Central memory CD4-positive, alpha-beta T cell (primary cell): ENCODE results near the gene TMEM106C.
A peak's percentile ranks its signal among the peaks of the same experiment; 100 is the strongest.

ENCODE experiments used
- DNase-seq: peaks from one replicate; pipeline ENCODE4 v3.0.0; 2022

Gene TMEM106C

DNA sequence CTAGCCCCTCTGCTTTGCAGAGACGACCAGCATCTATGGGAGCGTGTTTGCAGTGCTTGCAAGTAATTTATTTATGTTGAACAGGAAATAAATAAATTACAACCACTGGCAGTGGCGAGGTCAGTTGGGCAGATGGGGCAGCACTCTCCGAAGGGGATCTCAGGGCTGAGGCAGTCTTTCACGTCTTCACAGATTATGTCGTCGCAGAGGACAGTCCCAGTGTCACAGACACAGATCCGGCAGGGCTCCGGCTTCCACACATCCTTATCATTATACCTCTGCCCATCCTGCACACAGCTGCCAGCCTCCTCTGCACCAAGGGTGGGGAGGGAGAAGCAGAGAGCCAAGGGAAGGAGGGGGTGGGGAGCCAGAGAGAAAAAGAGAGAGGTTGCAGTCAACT lies 36.4 kb downstream of the TMEM106C start:
- DNase-seq = no peak

DNA sequence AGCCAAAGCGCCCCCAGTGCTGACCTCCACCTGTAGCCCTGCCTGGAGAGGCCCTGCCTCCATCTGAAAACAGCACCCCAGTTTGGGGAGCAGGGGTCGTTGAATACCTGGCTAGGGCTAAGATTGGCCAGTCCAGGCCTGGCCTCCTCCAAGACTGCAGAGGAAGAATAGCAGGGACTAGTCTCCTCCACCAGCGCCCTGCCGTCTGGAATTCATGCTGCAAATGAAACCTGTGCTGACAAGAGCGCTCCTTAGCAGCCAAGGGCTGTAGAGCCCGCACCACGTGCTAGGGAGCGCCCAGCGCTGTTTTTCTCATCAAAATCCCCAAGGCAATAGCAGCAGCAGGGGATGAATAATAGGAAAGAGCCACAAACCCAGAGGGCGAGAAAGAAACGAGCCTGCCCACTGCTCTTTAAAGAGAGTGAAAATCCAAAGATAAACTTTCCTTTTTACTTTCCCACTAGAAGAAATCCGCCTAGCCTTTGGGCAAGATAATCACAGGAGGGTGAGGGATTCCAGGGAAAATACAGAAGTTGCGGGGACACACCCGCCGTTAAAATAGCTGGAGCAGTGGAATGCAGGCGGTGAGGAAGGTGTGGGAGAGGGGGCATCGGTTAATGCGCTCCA lies 37.6 kb downstream of the TMEM106C start:
- no peak for DNase-seq

DNA sequence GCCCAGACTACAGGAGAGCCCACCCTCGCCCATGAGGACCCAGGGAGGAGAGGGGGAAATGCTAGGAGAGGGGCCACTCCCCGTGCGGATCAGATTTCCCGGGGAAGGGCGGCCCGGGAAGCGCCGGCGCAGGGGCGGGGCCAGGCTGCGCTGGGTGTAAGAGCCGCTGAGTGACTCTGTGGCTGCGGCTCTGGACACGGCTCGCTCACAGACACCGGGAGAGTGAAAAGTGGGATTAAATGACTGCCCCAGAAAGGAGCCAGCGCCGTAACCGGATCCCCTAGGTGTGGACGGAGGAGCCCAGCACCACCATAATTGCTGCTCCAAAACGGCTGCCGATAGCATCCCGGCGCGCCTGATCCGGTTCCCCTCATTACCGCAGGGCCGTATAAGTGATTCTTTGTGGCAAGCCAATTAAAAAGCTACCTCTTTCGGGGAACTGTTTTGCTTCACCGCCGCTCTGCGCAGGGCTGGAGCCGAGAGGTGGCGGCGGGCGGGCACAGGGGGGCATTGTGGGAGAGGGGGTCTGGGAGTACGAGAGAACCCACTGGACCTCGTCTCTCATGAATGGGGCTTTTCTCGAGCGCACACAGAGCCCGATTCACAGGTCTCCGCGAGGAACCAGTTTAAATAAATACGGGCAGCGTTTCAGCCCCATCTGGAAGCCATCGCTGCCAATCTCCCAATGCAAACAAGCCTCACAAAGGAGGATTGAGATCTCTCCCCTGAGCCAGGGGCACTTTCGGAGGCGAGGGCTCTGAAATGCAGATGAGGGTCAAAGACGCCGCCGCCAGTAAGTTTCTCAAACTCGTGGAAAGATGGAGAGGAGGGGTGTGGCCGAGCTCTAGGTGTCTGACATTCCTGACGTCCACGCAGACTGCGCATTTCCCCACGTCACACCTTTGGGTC lies 38.4 kb downstream of the TMEM106C start:
- DNase-seq = no peak

DNA sequence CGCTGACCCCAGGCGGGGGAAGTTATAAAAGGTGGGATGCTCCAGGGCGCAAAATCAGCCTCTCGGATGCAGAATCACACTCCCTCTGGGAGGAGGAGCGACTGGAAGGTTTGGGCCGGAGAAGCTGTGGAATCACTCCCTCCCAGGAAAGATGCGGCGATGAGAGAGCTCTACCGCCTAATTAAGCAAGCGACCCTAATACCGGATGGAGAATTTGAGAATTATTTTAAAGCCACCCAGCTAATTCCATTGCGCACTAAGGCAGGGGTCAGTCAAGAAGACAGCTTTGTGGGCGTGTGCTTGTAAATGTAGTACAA lies 39.0 kb downstream of the TMEM106C start:
- no peak for DNase-seq

- DNase-seq = no peak
Observed at GRCh38 chr12:48002773-48003218, 39.4 kb downstream of the TMEM106C start.

DNA sequence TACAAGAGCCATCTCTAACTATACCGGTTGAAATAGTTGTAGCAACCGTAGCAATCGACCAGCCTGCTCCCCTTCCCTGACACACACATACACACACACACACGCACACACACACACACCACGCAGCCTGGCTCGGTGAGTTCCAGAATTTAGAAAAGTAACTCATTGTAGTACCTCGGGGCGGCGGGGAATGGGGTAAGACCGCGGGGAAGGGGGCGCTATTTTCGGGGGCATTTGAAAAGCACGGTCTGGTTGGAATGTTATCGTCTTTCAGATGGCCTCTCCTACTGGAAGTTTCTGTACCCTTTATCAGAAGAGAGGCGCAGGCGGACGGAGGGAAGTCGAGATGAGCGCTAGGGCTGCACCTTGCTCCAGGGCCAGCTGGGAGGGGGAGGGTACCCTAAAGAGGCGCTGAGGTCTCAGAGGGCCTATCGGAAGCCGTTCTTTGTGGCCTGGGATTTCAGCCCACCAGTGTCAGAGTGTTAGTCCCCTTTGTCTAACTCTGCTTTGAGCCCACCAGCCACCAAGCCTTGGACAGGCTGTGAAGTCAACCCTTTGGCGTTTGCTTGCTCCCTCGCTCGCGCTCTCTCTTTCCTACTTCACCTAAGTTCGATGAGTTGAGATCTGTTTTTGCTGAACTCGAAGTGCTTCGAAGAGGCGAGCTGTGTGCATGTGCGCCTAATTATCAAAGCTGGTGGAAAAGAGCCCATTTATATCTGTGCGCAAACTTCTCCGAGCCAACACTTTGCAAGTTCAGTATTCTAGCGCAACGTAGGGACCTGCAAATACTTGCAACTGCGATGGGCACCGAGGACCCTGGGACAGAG lies 40.0 kb downstream of the TMEM106C start:
- no peak for DNase-seq

DNA sequence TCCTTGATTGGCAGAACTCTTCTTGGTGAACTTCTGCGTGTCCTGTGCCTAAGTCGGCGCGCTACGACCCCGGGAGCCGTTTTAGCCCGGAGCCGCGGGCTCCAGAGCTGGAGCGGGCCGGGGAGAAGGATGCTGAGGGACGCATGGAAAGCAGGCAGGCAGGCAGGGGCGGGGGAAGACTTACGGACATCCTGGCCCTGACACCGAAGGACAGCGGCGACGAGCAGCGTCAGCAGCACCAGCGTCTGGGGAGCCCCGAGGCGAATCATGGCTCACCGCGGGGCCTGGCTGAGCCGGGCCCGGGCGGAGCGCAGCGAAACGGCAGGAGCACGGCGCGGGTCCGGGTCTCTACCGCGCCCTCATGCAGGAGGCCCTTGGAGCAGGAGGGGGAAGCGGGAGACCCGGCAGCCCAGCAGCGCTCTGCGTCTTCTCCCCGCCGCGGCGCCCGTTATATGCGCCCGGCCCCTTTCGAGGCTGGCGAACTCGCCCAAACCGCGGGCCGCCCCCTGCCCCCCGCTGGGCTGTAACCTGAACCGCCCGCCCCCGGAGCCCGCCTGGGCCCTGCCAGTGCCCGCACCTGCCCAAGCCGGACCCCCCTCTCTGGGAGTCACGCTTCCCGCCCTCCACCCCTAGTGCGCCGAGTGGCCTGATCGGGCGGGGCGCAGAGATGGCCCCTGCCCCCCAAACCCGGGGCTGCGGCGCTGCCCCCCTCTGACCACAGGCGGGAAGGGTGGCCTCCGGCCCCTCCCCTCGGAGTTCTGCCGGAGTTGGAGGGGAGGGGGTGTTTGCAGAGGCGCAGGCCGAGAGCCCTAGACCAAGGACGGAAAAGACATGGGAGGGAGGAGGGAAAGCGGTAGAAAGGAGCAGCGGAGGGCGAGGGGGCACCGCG lies 40.9 kb downstream of the TMEM106C start, which contains the start of gene COL2A1:
Gene COL2A1, minus strand, starts transcription at position 424 of the 889 bp plus-strand sequence. Its CDS starts 155 bp downstream, at position 269.
- peak; percentile 8 for DNase-seq

DNA sequence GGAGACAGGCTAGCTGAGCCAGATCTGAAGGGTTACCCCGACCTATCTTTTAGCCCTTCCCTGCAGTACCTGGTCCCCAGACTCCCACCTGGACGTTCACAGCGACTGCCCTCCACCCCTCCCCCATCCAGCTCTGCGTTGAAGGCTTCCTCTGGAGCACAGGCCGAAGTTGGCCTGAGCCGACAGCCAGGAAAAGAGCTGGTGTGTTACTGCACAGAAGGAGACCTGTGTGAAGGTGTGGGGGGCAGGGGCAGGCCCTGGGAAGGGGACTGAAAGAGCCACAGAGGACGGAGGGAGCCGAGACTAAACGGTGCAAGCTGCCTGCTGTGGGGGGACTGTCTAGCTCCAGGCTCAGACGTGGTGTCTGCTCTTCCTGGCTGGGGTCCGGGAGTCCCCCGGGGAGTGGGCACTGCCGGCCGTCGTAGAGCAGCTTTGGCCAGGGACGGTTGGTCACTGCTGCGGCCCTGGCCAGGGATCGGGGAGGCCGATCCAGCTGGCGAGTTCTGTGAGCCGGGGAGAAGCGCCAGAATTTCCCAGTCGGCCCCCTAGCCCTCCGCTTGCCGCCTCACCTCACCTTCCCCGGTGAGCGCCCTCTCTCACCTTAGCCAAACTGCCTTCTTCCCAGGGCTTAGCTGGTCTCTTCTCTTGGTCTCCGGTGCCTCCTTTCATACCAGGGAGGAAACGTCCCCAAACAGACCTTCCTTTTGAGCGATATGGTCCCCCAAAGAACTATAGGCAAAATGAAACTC lies 41.8 kb downstream of the TMEM106C start:
- DNase-seq = no peak

GRCh38 chr12:48005750-48006021 lies 42.3 kb downstream of the TMEM106C start:
- no peak for DNase-seq

- DNase-seq = no peak
Observed at GRCh38 chr12:48007206-48007605, 43.8 kb downstream of the TMEM106C start.

DNA sequence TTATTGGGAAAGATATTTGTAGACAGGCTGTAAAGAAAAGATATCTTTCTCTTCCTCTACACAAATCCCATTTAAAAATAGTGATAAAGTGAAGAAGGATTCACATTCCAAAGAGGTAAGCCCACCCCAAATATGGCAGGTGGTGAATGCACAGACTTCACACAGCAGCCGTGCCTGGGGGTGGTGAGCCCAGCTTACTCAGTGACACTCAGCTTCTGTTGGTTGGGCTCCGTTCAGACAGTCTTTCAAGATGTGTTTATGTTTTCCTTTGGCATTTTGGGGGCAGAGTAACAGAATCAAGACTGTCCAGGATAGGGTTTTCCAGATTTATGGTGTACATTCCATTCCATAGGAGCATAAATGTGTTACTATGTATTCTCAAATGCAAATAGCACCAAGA lies 45.0 kb downstream of the TMEM106C start:
- DNase-seq = no peak

GRCh38 chr12:48008950-48009349 lies 45.6 kb downstream of the TMEM106C start:
- no peak for DNase-seq

GRCh38 chr12:48009471-48009870 lies 46.1 kb downstream of the TMEM106C start:
- no peak for DNase-seq

DNA sequence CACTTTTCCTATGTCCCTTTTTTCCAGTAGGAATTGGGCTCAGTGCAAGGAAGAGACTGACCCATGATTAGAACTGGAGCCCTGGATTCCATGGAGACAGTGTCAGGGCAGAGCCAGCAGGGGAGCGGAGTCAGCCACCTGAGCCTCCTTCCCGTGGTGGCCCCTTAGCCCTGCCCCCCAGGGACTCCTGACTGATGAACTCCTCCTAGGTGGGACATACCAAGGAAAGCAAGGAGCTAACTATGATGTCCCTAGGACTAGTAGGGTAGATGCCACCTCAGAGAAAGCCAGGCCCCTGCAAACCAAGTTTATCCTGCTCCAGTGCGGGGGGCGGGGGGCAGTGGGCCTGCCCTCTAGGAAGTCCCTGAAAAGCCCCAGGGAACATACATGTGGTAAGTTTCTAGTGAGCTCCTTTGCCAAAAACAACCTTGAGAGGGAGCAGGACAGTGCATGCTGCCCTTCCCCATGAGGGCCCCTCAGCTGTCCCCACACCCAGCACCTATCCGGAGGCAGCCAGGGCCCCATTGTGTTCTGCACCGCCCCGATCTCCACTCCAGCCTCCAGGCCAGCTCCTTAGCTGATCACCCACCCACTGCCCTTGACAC lies 47.1 kb downstream of the TMEM106C start:
- no peak for DNase-seq

GRCh38 chr12:48012070-48012469 lies 48.7 kb downstream of the TMEM106C start:
- no peak for DNase-seq

- no peak for DNase-seq
Observed at GRCh38 chr12:48013287-48013686, 49.9 kb downstream of the TMEM106C start.

DNA sequence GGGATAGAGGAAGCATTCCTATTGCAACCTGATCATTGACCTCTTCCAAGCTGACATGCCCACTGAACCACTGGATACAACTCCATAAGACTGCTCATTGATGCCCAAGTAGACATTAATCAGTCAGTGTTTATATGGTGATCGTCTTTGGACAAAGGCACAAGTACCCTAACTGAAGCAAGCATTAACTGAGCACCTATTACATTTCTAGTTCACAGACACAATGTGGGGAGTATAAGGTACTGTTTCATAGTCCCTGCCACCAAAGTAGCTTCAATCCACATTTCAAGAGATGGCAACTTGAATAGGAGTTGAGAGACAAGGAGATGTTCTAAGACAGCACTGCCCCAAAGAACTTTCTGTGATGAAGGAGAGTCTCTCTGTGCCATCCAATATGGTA lies 51.7 kb downstream of the TMEM106C start:
- no peak for DNase-seq

- no peak for DNase-seq
Observed at GRCh38 chr12:48015954-48016353, 52.6 kb downstream of the TMEM106C start.

- DNase-seq = no peak
Observed at GRCh38 chr12:48016373-48017020, 53.1 kb downstream of the TMEM106C start.

- DNase-seq = no peak
Observed at GRCh38 chr12:48017496-48017895, 54.1 kb downstream of the TMEM106C start.
